ENCODE data around the gene CDC73. TPM values are rescaled to one million over a fixed set of nuclear protein-coding genes. Genes with fewer than 3 reads are reported as not detected.

Gene CDC73
- total RNA-seq, 1 donor from 2014 or later = 49.2 TPM

- H3K27ac Mint-ChIP-seq = no peak overlapping the region
- Histone ChIP-seq H3F3A (ENCODE audit: low read depth) (no peaks in the 10 kb centered on the region), H3K79me2 (ENCODE audit: low read depth) (no peaks in the 10 kb centered on the region), H4K20me1 (ENCODE audit: low read depth) (no peaks in the 10 kb centered on the region), H3K27me3 (no peaks in the 10 kb centered on the region), H2AFZ (replicated peaks) (no peak overlapping the region), H3K9ac (no peak overlapping the region), H3K4me2 (no peak overlapping the region), H3K4me1 (no peaks in the 10 kb centered on the region), H3K36me3 (peaks cover 17% of the 10 kb centered on the region), H3K4me3 (no peak overlapping the region), H3K27ac (no peak overlapping the region), H3K9me3 (ENCODE audit: low read depth) (no peaks in the 10 kb centered on the region)
- no peaks in the 10 kb centered on the region for H3K4me1 Mint-ChIP-seq
- no peak for DNase-seq (ENCODE audit: low spot score)
- H3K4me3 Mint-ChIP-seq = no peak overlapping the region
- H3K27me3 Mint-ChIP-seq (ENCODE audit: insufficient read depth, low read depth) = peaks cover 2% of the 10 kb centered on the region
- H3K36me3 Mint-ChIP-seq = peaks cover 47% of the 10 kb centered on the region
- no peak for TF ChIP-seq EZH2phosphoT487 (IDR thresholded peaks at IDR 0.05)
- TF ChIP-seq, protein P1, sequence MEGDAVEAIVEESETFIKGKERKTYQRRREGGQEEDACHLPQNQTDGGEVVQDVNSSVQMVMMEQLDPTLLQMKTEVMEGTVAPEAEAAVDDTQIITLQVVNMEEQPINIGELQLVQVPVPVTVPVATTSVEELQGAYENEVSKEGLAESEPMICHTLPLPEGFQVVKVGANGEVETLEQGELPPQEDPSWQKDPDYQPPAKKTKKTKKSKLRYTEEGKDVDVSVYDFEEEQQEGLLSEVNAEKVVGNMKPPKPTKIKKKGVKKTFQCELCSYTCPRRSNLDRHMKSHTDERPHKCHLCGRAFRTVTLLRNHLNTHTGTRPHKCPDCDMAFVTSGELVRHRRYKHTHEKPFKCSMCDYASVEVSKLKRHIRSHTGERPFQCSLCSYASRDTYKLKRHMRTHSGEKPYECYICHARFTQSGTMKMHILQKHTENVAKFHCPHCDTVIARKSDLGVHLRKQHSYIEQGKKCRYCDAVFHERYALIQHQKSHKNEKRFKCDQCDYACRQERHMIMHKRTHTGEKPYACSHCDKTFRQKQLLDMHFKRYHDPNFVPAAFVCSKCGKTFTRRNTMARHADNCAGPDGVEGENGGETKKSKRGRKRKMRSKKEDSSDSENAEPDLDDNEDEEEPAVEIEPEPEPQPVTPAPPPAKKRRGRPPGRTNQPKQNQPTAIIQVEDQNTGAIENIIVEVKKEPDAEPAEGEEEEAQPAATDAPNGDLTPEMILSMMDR (IDR thresholded peaks at IDR 0.05) = no peak
- no peak for TF ChIP-seq EZH2 (IDR thresholded peaks at IDR 0.05)
- H3K9me3 Mint-ChIP-seq = peaks cover 13% of the 10 kb centered on the region
Observed at GRCh38 chr1:193249187-193249586, 127.4 kb downstream of the CDC73 start.

GRCh38 chr1:193251950-193252349, 130.1 kb downstream of the CDC73 start:
- Histone ChIP-seq H3K9me3 (ENCODE audit: low read depth) (no peaks in the 10 kb centered on the region), H3F3A (ENCODE audit: low read depth) (no peaks in the 10 kb centered on the region), H3K4me3 (no peak overlapping the region), H3K79me2 (ENCODE audit: low read depth) (no peaks in the 10 kb centered on the region), H3K9ac (no peak overlapping the region), H4K20me1 (ENCODE audit: low read depth) (no peaks in the 10 kb centered on the region), H3K27me3 (no peaks in the 10 kb centered on the region), H2AFZ (replicated peaks) (no peak overlapping the region), H3K36me3 (peaks cover 17% of the 10 kb centered on the region), H3K4me1 (no peaks in the 10 kb centered on the region), H3K4me2 (no peak overlapping the region), H3K27ac (no peak overlapping the region)
- no peak for DNase-seq (ENCODE audit: low spot score)
- Mint-ChIP-seq H3K36me3 (peaks cover 29% of the 10 kb centered on the region), H3K27me3 (ENCODE audit: insufficient read depth, low read depth) (peaks cover 2% of the 10 kb centered on the region), H3K9me3 (peaks cover 13% of the 10 kb centered on the region), H3K4me1 (peaks cover under 1% of the 10 kb centered on the region), H3K27ac (no peak overlapping the region), H3K4me3 (no peak overlapping the region)
- no peak for TF ChIP-seq EZH2phosphoT487 (IDR thresholded peaks at IDR 0.05)
- TF ChIP-seq, protein P1 (IDR thresholded peaks at IDR 0.05) = no peak
- TF ChIP-seq EZH2 (IDR thresholded peaks at IDR 0.05) = no peak

DNA sequence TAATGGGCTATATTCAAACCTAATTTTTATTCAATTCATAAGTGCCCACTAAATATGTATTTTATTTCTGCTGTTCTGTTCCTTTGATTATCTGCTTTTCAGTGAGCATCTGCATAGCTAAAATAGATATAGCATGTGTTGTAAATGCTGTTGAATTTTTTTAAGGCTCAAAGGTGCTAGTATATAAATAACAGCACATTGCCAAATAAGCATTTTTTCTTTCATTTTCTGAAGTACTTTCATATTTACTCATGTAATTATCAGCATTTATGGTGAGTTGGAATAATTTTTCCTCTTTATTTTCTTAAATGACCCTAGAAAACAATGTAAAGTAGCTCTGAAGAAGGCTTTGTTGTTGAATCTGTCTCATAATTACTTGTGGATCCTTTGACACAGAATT, 134.2 kb downstream of the CDC73 start:
- no peak overlapping the region for H3K4me3 Mint-ChIP-seq
- Histone ChIP-seq H3K27ac (no peak overlapping the region), H3F3A (ENCODE audit: low read depth) (peaks cover 5% of the 10 kb centered on the region), H3K9me3 (ENCODE audit: low read depth) (no peaks in the 10 kb centered on the region), H2AFZ (replicated peaks) (no peak overlapping the region), H4K20me1 (ENCODE audit: low read depth) (no peaks in the 10 kb centered on the region), H3K4me1 (peaks cover 14% of the 10 kb centered on the region), H3K9ac (no peak overlapping the region), H3K27me3 (no peaks in the 10 kb centered on the region), H3K4me3 (no peak overlapping the region), H3K79me2 (ENCODE audit: low read depth) (no peaks in the 10 kb centered on the region), H3K36me3 (peaks cover under 1% of the 10 kb centered on the region), H3K4me2 (no peak overlapping the region)
- H3K27me3 Mint-ChIP-seq (ENCODE audit: insufficient read depth, low read depth) = no peaks in the 10 kb centered on the region
- H3K9me3 Mint-ChIP-seq = no peaks in the 10 kb centered on the region
- H3K36me3 Mint-ChIP-seq = peaks cover 8% of the 10 kb centered on the region
- peaks cover 8% of the 10 kb centered on the region for H3K4me1 Mint-ChIP-seq
- TF ChIP-seq, protein P1 (IDR thresholded peaks at IDR 0.05) = no peak
- TF ChIP-seq EZH2phosphoT487 (IDR thresholded peaks at IDR 0.05) = no peak
- no peak for TF ChIP-seq EZH2 (IDR thresholded peaks at IDR 0.05)
- DNase-seq (ENCODE audit: low spot score) = no peak
- no peak overlapping the region for H3K27ac Mint-ChIP-seq
